ENCODE measurements around the gene CASQ2. TPM values are rescaled to one million over a fixed set of nuclear protein-coding genes. Genes with fewer than 3 reads are reported as not detected.

The CASQ2 gene
- total RNA-seq, 4 donors from 2014 or later = 0.19 to 4.9 (median 2.0) TPM

GRCh38 chr1:115744646-115745275 lies 23.8 kb downstream of the CASQ2 start:
- intact Hi-C loops (cut with DNase I; ENCODE audit: low total_unique reads) = no loop called here
- DNase-seq (ENCODE audit: low spot score in 2 of 2) = no peak
- H3K4me3 ChIP-seq (ENCODE audit: low read depth, poor library complexity, severe bottlenecking) = no peak overlapping the region
- WGBS, 2 donors = 62 to 73% methylated on average over 3 of the region's 3 CpGs
- no peak for TF ChIP-seq POLR2A (IDR thresholded peaks at IDR 0.05)
- TF ChIP-seq CTCF (IDR thresholded peaks at IDR 0.05) = no peak

DNA sequence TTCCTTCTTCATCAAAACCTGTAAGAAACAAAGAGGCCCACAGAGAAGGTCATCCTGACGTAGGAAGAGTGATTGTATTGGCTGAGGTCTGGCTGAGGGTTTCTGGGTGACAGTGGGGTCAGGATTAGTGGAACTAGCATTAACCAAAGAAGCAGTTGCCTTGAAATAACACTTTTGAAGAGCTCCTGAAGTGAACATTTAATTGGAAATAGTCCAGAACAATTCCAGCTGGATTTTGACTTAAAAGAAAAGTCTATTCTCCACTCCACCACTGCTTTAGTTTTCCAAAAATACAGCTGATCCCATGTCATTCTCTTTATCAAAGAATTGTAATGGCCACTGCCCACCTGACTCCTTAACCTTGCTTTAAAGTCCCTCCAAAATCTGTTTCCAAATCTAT lies 27.7 kb downstream of the CASQ2 start:
- DNase-seq (ENCODE audit: low spot score in 2 of 2) = no peak
- no peak overlapping the region for H3K4me3 ChIP-seq (ENCODE audit: low read depth, poor library complexity, severe bottlenecking)
- 83 to 86% methylated on average over 1 of the region's 1 CpG for WGBS, 2 donors
- TF ChIP-seq POLR2A (IDR thresholded peaks at IDR 0.05) (no peak), CTCF (IDR thresholded peaks at IDR 0.05) (no peak)
- intact Hi-C loops (cut with DNase I; ENCODE audit: low total_unique reads) = no loop called here

DNA sequence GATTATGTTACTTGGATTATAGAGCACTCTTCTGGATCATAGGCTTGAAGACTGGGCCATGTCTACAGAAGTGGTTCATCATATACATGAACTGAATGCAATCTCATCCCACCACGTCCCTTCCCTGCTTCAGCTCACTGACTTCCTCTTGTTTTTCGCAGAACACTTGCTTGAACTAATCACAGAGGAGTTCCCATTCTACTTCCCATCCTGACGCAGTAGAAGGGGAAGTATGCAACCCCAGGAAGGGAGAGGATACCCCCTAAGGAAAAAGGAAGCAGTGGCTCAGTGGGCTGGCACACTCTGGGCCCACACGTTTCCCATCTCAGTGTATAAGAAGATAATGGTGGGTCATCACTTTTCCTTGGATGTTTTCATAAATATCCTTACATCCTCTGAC lies 36.2 kb downstream of the CASQ2 start:
- no peak overlapping the region for H3K4me3 ChIP-seq (ENCODE audit: low read depth, poor library complexity, severe bottlenecking)
- DNase-seq (ENCODE audit: low spot score in 2 of 2) = no peak
- intact Hi-C loops (cut with DNase I; ENCODE audit: low total_unique reads) = no loop called here
- TF ChIP-seq POLR2A (IDR thresholded peaks at IDR 0.05) (no peak), CTCF (IDR thresholded peaks at IDR 0.05) (no peak)
- WGBS, 2 donors = 67 to 68% methylated on average over 4 of the region's 4 CpGs

DNA sequence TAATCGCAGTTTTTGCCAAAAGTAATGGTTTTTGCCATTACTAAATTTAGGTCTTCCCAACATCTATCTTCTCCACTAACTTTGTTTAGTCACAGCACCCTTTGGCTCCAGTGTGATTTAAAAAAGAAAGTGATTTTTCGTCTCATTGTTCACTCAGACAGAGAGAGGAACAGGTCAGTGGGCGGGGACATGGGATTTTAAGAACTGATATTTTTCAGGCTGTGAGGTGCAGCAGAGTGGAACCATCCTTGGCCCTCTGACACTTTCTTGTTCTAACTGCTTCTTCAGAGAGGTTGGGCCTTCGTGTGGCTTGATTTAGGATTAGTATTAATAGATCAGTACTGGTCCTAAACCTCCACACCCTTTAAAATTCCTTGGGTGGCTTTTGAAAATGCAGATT lies 38.8 kb downstream of the CASQ2 start:
- no peak overlapping the region for H3K4me3 ChIP-seq (ENCODE audit: low read depth, poor library complexity, severe bottlenecking)
- no peak for TF ChIP-seq CTCF (IDR thresholded peaks at IDR 0.05)
- TF ChIP-seq POLR2A (IDR thresholded peaks at IDR 0.05) = no peak
- DNase-seq (ENCODE audit: low spot score in 2 of 2) = no peak
- 82 to 83% methylated on average over 4 of the region's 4 CpGs for WGBS, 2 donors
- intact Hi-C loops (cut with DNase I; ENCODE audit: low total_unique reads) = no loop called here

DNA sequence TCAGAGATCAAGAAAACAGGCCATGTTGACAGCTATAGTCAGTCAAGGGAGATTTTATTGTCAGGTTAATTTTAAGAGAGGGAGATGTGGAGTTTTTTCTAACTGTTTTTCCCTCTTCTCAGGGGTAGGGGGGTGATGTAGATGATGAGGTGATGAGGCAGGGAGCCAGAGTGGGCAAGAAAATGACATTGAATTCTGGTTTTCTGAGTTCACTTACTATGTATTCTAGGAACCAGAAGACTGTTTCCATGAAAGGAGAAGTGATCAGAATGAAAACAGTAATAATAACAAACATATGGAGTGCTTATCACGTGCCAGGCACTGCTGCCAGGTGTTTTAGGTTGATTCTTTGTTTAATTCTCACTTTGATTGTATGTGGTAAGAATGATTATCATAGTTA lies 40.2 kb downstream of the CASQ2 start:
- TF ChIP-seq CTCF (IDR thresholded peaks at IDR 0.05) = no peak
- TF ChIP-seq POLR2A (IDR thresholded peaks at IDR 0.05) = no peak
- intact Hi-C loops (cut with DNase I; ENCODE audit: low total_unique reads) = no loop called here
- no peak overlapping the region for H3K4me3 ChIP-seq (ENCODE audit: low read depth, poor library complexity, severe bottlenecking)
- no peak for DNase-seq (ENCODE audit: low spot score in 2 of 2)
- WGBS, 2 donors = 60 to 76% methylated on average over 1 of the region's 1 CpG

GRCh38 chr1:115727706-115728249 lies 40.7 kb downstream of the CASQ2 start:
- no peak for TF ChIP-seq CTCF (IDR thresholded peaks at IDR 0.05)
- TF ChIP-seq POLR2A (IDR thresholded peaks at IDR 0.05) = no peak
- no peak overlapping the region for H3K4me3 ChIP-seq (ENCODE audit: low read depth, poor library complexity, severe bottlenecking)
- DNase-seq (ENCODE audit: low spot score in 2 of 2) = peak; percentile 82 to 95
- intact Hi-C loops (cut with DNase I; ENCODE audit: low total_unique reads) = no loop called here
- 40 to 59% methylated on average over 7 of the region's 7 CpGs for WGBS, 2 donors
